Fibroblast of lung (primary cell): Measurements from ENCODE around the gene MRPL45.

Experiments used
- CTCF ChIP-seq, 2 donors: IDR thresholded peaks in 1 of 2; conservative IDR thresholded peaks in 1 of 2; 1 replicate in 1 of 2; 2 replicates in 1 of 2; pipeline ENCODE4 v1.5.1; 2011 to 2012; ENCODE audit warnings: low read length in 2 of 2, control low read depth in 1 of 2, inconsistent platforms in 1 of 2, low read depth in 1 of 2, mild to moderate bottlenecking in 1 of 2
- EZH2 ChIP-seq: IDR thresholded peaks from 2 replicates; pipeline ENCODE4 v1.5.1; 2012; ENCODE audit warnings: low read length, control low read depth, mild to moderate bottlenecking; ENCODE audit errors: missing control alignments

GRCh38 chr17:38322156-38322779 lies 25.3 kb downstream of the MRPL45 start:
- TF ChIP-seq CTCF (conservative IDR thresholded peaks at IDR 0.05 in 1 of 2, IDR thresholded peaks at IDR 0.05 in 1 of 2; ENCODE audit: low read depth in 1 of 2, low read length in 2 of 2), result peak; percentile 48 to 68
- TF ChIP-seq EZH2, result no peak
